Upper lobe of left lung (tissue), 6 donors: ENCODE data around the gene RNF213. TPM values are rescaled to one million over a fixed set of nuclear protein-coding genes. Genes with fewer than 3 reads are reported as not detected.
A peak's percentile ranks its signal among the peaks of the same experiment; 100 is the strongest.

Experiments used
- ATAC-seq, 2 donors: fragments of 200-7000 bp; cut with Tn5 transposase; one replicate each; pipeline ENCODE4 v1.9.1; 2022; ENCODE audit warnings: mild to moderate bottlenecking in 2 of 2, moderate library complexity in 2 of 2; ENCODE audit not compliant: low FRiP score in 2 of 2
- DNase-seq, 2 donors: peaks; one replicate each; pipeline ENCODE4 v3.0.0-alpha.2; 2019 to 2020
- H3K27ac ChIP-seq, 4 donors: fragments of 200-600 bp; sonication (generic); one replicate each; pipeline ENCODE4 v1.5.1; 2016 to 2019
- H3K27me3 ChIP-seq, 4 donors: fragments of 200-600 bp; sonication (generic); one replicate each; pipeline ENCODE4 v1.5.1; 2017 to 2019
- H3K36me3 ChIP-seq, 4 donors: fragments of 200-600 bp; sonication (generic); one replicate each; pipeline ENCODE4 v1.5.1; 2016 to 2019
- H3K4me1 ChIP-seq, 4 donors: fragments of 200-600 bp; sonication (generic); one replicate each; pipeline ENCODE4 v1.5.1; 2018 to 2019
- H3K4me3 ChIP-seq, 4 donors: fragments of 200-600 bp; sonication (generic); one replicate each; pipeline ENCODE4 v1.5.1; 2017 to 2019; ENCODE audit warnings: mild to moderate bottlenecking in 2 of 4, moderate library complexity in 1 of 4
- H3K9me3 ChIP-seq, 4 donors: fragments of 200-600 bp; sonication (generic); one replicate each; pipeline ENCODE4 v1.5.1; 2018 to 2019
- EP300 ChIP-seq, 4 donors: sonication (generic); formaldehyde crosslinking; IDR thresholded peaks; one replicate each; pipeline ENCODE4 v1.5.1; 2017; ENCODE audit warnings: antibody characterized with exemption in 4 of 4, control low read depth in 2 of 4
- POLR2A ChIP-seq, 4 donors: fragments of 450-650 bp; IDR thresholded peaks; one replicate each; pipeline ENCODE4 v1.5.1; 2016 to 2017; ENCODE audit warnings: antibody characterized with exemption in 4 of 4, mild to moderate bottlenecking in 2 of 4
- POLR2AphosphoS5 ChIP-seq, 2 donors: sonication (generic); formaldehyde crosslinking; IDR thresholded peaks; one replicate each; pipeline ENCODE4 v1.5.1; 2017; ENCODE audit warnings: antibody characterized with exemption in 2 of 2
- WGBS, 2 donors: methylation state at CpG; one replicate each; pipeline ENCODE4 v1.1.5; 2017 to 2018; 5-methylcytosine and 5-hydroxymethylcytosine counted together
- total RNA-seq, 6 donors: library from RNA; depleted of rRNA in 4 of 6; stranded (reverse); fragments of >200 nt in 4 of 6; gene quantifications; one replicate each; pipeline versions ENCODE4 v1.1.0 to v1.2.1, GENCODE V29; 2016 to 2021
- TF ChIP-seq, protein P1 (sequence below), 6 experiments: fragments of 450-650 bp in 4 of 6; fragments of 200-600 bp in 2 of 6; sonication (generic) in 2 of 6; IDR thresholded peaks; one replicate each; pipeline ENCODE4 v1.5.1; 2016 to 2019; ENCODE audit warnings: antibody characterized with exemption in 6 of 6
- donor health status: DM: no; HTN: no; CAD: no; lungs with moderate emphysema.
- donor health status: DM: no; HTN: yes; CAD: no; lungs with severe emphysema.

Gene RNF213
- total RNA-seq, 6 donors from 2014 or later = 135 to 619 (median 207) TPM

DNA sequence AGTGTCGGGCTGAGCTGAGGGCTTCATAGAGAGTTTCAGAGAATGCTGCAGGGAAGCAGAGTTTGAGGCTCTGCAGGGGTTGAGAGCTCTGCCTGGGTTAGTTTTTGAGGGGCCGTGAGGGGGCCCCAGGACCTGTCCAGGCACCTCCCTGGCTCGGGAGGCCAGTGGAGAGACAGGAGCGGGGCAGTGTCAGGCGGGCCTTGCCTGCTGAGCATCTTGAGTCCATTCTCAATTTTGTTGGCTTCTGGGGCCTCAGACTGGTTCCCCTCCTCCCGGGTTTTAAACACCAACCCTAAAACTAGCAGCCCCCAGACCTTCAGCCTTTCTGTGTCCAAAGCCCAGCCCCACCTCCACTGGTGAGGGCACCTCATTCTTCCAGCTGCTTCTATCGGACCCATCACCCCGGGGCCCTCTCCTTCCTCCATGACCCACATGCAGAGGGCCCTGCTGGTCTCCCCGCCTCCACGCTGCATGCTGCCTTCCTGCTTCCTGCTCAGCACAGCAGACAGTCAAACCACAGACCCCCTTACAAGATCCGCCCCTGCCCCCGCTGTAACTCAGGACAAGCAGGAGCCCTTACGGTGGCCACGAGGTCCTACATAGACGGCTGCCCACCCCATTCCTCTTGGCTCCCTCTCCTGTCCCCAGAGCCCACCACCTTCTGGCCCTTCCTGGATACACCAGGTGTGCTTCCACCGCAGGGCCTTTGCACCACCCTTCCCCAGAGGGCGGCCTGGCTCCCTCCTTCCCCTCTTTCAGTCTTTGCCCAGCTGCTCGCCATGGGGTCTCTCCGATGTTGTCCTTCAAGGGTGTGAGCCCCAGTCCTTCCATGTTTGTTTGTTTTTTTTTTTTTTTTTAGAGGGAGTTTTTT is 3.8 kb downstream of the RNF213 start:
- ATAC-seq (no peak), DNase-seq (peak in 1 of 2 donors; percentile 50)
- Histone ChIP-seq H3K27me3 (no peaks in the 10 kb centered on the region), H3K4me3 (peak overlapping the region; percentile 52 to 99 (median 58)), H3K4me1 (peaks cover 51 to 67% (median 52%) of the 10 kb centered on the region in 4 donors), H3K36me3 (peaks cover 0 to 37% (median 13%) of the 10 kb centered on the region in 4 donors), H3K9me3 (no peaks in the 10 kb centered on the region), H3K27ac (peak overlapping the region; percentile 94 to 100 (median 98))
- TF ChIP-seq POLR2AphosphoS5 (IDR thresholded peaks at IDR 0.05) = no peak
- TF ChIP-seq, protein P1, sequence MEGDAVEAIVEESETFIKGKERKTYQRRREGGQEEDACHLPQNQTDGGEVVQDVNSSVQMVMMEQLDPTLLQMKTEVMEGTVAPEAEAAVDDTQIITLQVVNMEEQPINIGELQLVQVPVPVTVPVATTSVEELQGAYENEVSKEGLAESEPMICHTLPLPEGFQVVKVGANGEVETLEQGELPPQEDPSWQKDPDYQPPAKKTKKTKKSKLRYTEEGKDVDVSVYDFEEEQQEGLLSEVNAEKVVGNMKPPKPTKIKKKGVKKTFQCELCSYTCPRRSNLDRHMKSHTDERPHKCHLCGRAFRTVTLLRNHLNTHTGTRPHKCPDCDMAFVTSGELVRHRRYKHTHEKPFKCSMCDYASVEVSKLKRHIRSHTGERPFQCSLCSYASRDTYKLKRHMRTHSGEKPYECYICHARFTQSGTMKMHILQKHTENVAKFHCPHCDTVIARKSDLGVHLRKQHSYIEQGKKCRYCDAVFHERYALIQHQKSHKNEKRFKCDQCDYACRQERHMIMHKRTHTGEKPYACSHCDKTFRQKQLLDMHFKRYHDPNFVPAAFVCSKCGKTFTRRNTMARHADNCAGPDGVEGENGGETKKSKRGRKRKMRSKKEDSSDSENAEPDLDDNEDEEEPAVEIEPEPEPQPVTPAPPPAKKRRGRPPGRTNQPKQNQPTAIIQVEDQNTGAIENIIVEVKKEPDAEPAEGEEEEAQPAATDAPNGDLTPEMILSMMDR (IDR thresholded peaks at IDR 0.05) = no peak
- no peak for TF ChIP-seq EP300 (IDR thresholded peaks at IDR 0.05)
- no peak for TF ChIP-seq POLR2A (IDR thresholded peaks at IDR 0.05)
- WGBS, 2 donors = 48 to 63% methylated on average over 15 to 19 of the region's 19 CpGs

GRCh38 chr17:80265205-80266068 is 4.8 kb downstream of the RNF213 start:
- H3K4me1 ChIP-seq = peaks cover 47 to 61% (median 49%) of the 10 kb centered on the region in 4 donors
- H3K36me3 ChIP-seq = peaks cover 0 to 44% (median 20%) of the 10 kb centered on the region in 4 donors
- TF ChIP-seq POLR2A (IDR thresholded peaks at IDR 0.05) = no peak
- TF ChIP-seq EP300 (IDR thresholded peaks at IDR 0.05) = peak in 1 of 4 donors; percentile 4
- TF ChIP-seq, protein P1 (IDR thresholded peaks at IDR 0.05) = peak in 1 of 6 experiments; percentile 33
- TF ChIP-seq POLR2AphosphoS5 (IDR thresholded peaks at IDR 0.05) = peak in 1 of 2 donors; percentile 17
- WGBS, 2 donors = 63 to 77% methylated on average over 17 of the region's 17 CpGs
- peak overlapping the region in 3 of 4 donors; percentile 52 to 99 (median 55) for H3K4me3 ChIP-seq
- H3K9me3 ChIP-seq = no peaks in the 10 kb centered on the region
- DNase-seq = no peak
- peak overlapping the region; percentile 94 to 100 (median 98) for H3K27ac ChIP-seq
- H3K27me3 ChIP-seq = no peaks in the 10 kb centered on the region
- peak in 1 of 2 donors; percentile 8 for ATAC-seq

DNA sequence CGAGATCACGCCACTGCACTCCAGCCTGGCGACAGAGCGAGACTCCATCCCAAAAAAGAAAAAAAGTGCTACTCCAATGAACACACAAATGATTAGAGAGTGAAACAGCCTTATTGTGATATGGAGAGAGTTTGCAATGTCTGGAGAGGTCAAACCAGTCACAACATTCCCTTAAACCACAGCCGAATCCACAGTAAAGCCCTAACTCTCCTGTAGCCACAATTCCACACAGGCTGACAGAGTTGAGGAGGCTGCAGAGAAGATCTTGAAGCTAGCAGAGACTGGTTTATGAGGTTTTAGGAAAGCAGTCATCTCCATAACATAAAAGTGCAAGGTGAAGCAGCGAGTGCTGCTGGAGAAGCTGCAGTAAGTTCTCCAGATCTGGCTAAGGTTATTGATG is 6.7 kb downstream of the RNF213 start:
- Histone ChIP-seq H3K36me3 (peaks cover 0 to 44% (median 20%) of the 10 kb centered on the region in 4 donors), H3K27me3 (no peaks in the 10 kb centered on the region), H3K4me1 (peaks cover 38 to 55% (median 39%) of the 10 kb centered on the region in 4 donors), H3K9me3 (no peaks in the 10 kb centered on the region), H3K4me3 (no peak overlapping the region), H3K27ac (no peak overlapping the region)
- no peak for DNase-seq
- no peak for ATAC-seq
- TF ChIP-seq EP300 (IDR thresholded peaks at IDR 0.05) = no peak
- no peak for TF ChIP-seq POLR2A (IDR thresholded peaks at IDR 0.05)
- TF ChIP-seq, protein P1 (IDR thresholded peaks at IDR 0.05) = no peak
- no peak for TF ChIP-seq POLR2AphosphoS5 (IDR thresholded peaks at IDR 0.05)
- WGBS, 2 donors = 94 to 98% methylated on average over 6 of the region's 6 CpGs

GRCh38 chr17:80268427-80268826 is 7.8 kb downstream of the RNF213 start:
- Histone ChIP-seq H3K4me3 (no peak overlapping the region), H3K27ac (peak overlapping the region in 1 of 4 donors; percentile 10), H3K36me3 (peaks cover 0 to 53% (median 24%) of the 10 kb centered on the region in 4 donors), H3K9me3 (no peaks in the 10 kb centered on the region), H3K27me3 (no peaks in the 10 kb centered on the region), H3K4me1 (peaks cover 27 to 49% (median 29%) of the 10 kb centered on the region in 4 donors)
- WGBS, 2 donors = 72 to 82% methylated on average over 4 of the region's 4 CpGs
- TF ChIP-seq, protein P1 (IDR thresholded peaks at IDR 0.05) = no peak
- TF ChIP-seq EP300 (IDR thresholded peaks at IDR 0.05) = no peak
- TF ChIP-seq POLR2AphosphoS5 (IDR thresholded peaks at IDR 0.05) = no peak
- TF ChIP-seq POLR2A (IDR thresholded peaks at IDR 0.05) = no peak
- no peak for DNase-seq
- no peak for ATAC-seq
